HG02571 (cell line): ENCODE data around the gene SH3D19.
A peak's percentile ranks its signal among the peaks of the same experiment; 100 is the strongest.
"Not testable (repeated sequence)": the region's sequence is repeated elsewhere in the genome, so short reads cannot be mapped to it uniquely, and the experiment has no call there.

Source experiments
- ATAC-seq: cut with Tn5 transposase; IDR thresholded peaks from one replicate; pipeline ENCODE4 v1.9.1; 2021; ENCODE audit warnings: mild to moderate bottlenecking, moderate library complexity; ENCODE audit not compliant: unreplicated experiment

SH3D19 gene

DNA sequence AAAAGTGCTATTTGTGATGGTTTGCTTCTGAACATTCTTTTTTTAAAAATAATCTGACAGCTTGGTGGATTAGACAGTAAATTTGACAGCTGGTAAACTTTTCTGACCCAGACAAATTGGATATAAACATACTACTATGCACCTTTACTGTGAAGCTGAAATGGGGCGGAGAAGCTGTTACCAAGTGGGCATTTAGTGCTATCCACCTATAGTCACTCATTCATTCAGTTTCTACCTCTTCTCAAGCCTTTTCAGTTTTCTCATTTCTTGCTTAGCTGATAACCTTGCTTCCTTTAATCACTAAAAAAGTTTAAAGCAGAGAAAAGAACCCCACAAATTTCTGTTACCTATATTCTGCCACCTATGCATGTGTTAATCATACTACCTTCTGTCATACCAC lies 220.8 kb downstream of the SH3D19 start:
- ATAC-seq: no peak

GRCh38 chr4:151103758-151104157 lies 221.6 kb downstream of the SH3D19 start:
- no peak for ATAC-seq

- no peak for ATAC-seq
These were observed 224.9 kb downstream of the SH3D19 start for GRCh38 chr4:151100531-151100930.

- no peak for ATAC-seq
These were observed 225.4 kb downstream of the SH3D19 start for GRCh38 chr4:151099976-151100417.

GRCh38 chr4:151099229-151099975 lies 226.0 kb downstream of the SH3D19 start, which contains the start of gene RPS3A:
Gene RPS3A, plus strand, starts transcription at chr4:151099628. Its CDS starts 25 bp downstream, at chr4:151099653.
- ATAC-seq: peak; percentile 96

- ATAC-seq: no peak
These were observed 226.5 kb downstream of the SH3D19 start for GRCh38 chr4:151098979-151099228.

DNA sequence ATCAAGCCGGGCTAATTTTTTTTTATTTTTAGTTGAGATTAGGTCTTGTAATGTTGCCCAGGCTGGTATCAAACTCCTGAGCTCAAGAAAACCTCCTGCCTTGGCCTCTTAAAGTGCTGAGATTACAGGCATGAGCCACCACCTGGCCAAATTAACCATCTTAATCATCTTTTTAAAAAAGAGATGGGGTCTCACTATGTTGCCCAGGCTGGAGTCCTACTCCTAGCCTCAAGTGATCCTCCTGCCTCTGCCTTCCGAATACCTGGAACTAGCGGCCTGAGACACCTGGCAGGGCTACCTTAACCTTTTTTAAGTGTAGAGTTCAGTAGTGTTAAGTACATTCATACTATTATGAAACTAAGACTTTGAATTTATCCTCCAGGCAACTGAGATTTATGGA lies 227.6 kb downstream of the SH3D19 start:
- no peak for ATAC-seq

DNA sequence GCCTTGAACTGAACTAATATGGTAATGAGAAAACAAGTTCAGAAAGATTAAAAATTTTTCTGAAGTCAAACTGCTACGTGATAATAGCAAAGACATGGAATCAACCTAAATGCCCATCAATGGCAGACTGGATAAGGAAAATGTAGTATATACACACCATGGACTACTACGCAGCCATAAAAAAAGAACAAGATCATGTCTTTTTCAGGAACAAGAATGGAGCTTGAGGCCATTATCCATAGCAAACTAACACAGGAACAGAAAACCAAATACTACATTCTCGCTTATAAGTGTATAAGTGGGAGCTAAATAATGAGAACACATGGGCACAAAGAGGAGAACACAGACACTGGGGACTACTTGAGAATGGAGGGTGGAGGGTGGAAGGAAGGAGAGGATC lies 230.3 kb downstream of the SH3D19 start:
- no peak for ATAC-seq

DNA sequence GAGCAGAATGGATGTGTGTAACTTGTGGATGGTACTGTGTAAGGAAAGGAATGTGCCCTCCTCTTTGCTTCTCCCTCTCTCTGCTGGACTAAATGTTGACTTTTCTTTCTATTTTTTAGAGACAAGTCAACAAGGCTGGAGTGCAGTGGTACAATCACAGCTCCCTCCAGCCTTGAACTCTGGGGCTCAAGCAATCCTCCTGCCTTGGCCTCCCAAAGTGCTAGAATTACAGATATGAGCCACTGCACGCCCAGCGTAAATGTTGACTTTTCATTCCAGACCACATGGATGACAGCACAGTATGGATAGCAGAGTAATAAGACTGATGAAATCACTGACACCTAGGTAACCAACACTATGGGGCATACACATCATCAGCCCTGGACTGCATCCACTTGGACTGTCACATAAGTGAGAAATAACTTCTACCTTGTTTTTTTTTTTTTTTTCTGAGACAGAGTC lies 231.1 kb downstream of the SH3D19 start:
- no peak for ATAC-seq

- no peak for ATAC-seq
These were observed 232.2 kb downstream of the SH3D19 start for GRCh38 chr4:151093203-151093602.

- no peak for ATAC-seq
These were observed 232.9 kb downstream of the SH3D19 start for GRCh38 chr4:151092488-151092887.

- no peak for ATAC-seq
These were observed 234.4 kb downstream of the SH3D19 start for GRCh38 chr4:151091047-151091446.

DNA sequence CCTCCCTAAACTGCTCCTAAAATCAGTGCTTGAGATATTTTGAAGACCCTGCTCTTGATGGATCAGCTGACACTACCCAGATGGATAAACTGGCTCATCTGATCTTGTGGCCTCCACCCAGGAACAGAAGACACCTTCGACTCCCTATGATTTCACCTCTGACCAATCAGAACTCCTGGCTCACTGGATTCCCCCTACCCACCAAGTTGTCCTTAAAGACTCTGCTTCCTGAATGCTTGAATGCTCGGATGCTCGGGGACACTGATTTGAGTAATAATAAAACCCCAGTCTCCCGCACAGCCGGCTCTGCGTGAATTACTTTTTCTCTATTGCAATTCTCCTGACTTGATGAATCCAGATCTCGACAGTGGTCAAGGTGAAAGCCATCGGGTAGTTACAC lies 237.9 kb downstream of the SH3D19 start:
- ATAC-seq: no peak

DNA sequence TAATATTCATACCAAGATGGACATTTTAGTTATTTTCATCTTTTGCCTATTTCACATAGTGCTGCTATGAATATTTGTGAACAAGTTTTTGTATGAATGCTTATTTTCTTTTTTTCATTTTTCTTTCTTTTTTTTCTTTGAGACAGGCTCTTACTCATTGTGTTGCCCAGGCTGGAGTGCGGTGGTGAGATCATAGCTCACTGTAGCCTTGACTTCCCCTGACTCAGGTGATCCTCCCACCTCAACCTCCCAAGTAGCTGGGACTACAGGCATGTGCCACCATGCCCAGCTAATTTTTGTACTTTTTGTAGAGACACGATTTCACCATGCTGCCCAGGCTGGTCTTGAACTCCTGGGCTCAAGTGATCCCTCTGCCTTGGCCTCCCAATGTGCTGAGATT lies 247.4 kb downstream of the SH3D19 start:
- not testable (repeated sequence) for ATAC-seq

- ATAC-seq: no peak
These were observed 250.9 kb downstream of the SH3D19 start for GRCh38 chr4:151074416-151074916.
